HepG2 (cell line): ENCODE data around the gene PRTN3. TPM values are rescaled to one million over a fixed set of nuclear protein-coding genes. Genes with fewer than 3 reads are reported as not detected.
"Not testable (repeated sequence)": the region's sequence is repeated elsewhere in the genome, so short reads cannot be mapped to it uniquely, and the experiment has no call there.

Experiments
- ATAC-seq: fragments of 200-7000 bp; cut with Tn5 transposase; 3 replicates; pipeline ENCODE4 v1.9.1; 2020; ENCODE audit warnings: mild to moderate bottlenecking, moderate library complexity
- BruUV-seq: library from RNA; stranded (reverse); fragments of 400-500 nt; replicated peaks from 2 replicates; lab custom pipeline; 2021; lab: Mats Ljungman, UMichigan
- CTCF ChIA-PET: fragments of 300-600 bp; formaldehyde crosslinking; extraction: SDS; loops from one replicate; lab custom pipeline; 2021; ENCODE audit warnings: low total read pairs, inconsistent platforms, low intra/inter-chr PET ratio; lab: Yijun Ruan, JAX
- POLR2A ChIA-PET: fragments of 350-600 bp; sonication (Branson Sonifier 250); formaldehyde crosslinking; loops from one replicate; lab custom pipeline; 2020; ENCODE audit warnings: antibody characterized with exemption, inconsistent platforms; lab: Yijun Ruan, JAX
- DNase-seq: peaks from one replicate; pipeline ENCODE4 v3.0.0-alpha.2; 2015; ENCODE audit warnings: low spot score
- FAIRE-seq: peaks from 3 replicates; lab custom pipeline; 2011; peaks lifted over from hg19 to GRCh38; lab: Jason Lieb, UNC
- H2AFZ ChIP-seq: one replicate; pipeline ENCODE4 v1.6.1; 2011; ENCODE audit warnings: low read length, inconsistent platforms
- H3K27ac ChIP-seq: fragments of 300-600 bp; 3 replicates; pipeline ENCODE4 v1.8.0; 2011; ENCODE audit warnings: mixed run types, mild to moderate bottlenecking, mixed read lengths, low read length, inconsistent platforms; ENCODE audit not compliant: insufficient read depth; ENCODE audit errors: extremely low read length
- H3K27me3 ChIP-seq, 2 experiments: fragments of 200-600 bp in 1 of 2; 2 replicates in 1 of 2; 3 replicates in 1 of 2; pipeline versions ENCODE4 v1.6.0 to v1.8.0; 2011; ENCODE audit warnings: low read length in 2 of 2, mild to moderate bottlenecking in 2 of 2, moderate library complexity in 2 of 2, inconsistent platforms in 1 of 2; ENCODE audit not compliant: insufficient read depth in 2 of 2, control insufficient read depth in 1 of 2
- H3K36me3 ChIP-seq, 2 experiments: fragments of 200-600 bp in 1 of 2; replicated peaks in 1 of 2; 2 replicates in 1 of 2; 3 replicates in 1 of 2; pipeline versions ENCODE4 v1.5.1 to v1.8.0; 2011; ENCODE audit warnings: low read length in 2 of 2, inconsistent platforms in 1 of 2; ENCODE audit not compliant: insufficient read depth in 2 of 2, control insufficient read depth in 1 of 2
- H3K4me1 ChIP-seq: 2 replicates; pipeline ENCODE4 v1.5.1; 2012; ENCODE audit warnings: low read length, inconsistent platforms; ENCODE audit not compliant: insufficient read depth
- H3K4me2 ChIP-seq: 2 replicates; pipeline ENCODE4 v1.6.0; 2011; ENCODE audit warnings: low read depth, low read length, inconsistent platforms
- H3K4me3 ChIP-seq, 3 experiments: fragments of 200-600 bp in 1 of 3; sonication (generic), shearing (Covaris generic) in 1 of 3; replicated peaks in 1 of 3; 2 replicates each; pipeline ENCODE4 v1.5.1; 2011 to 2016; ENCODE audit warnings: low read length in 3 of 3, inconsistent platforms in 2 of 3, low read depth in 2 of 3, mild to moderate bottlenecking in 2 of 3, control low read depth in 1 of 3, mixed read lengths in 1 of 3; ENCODE audit not compliant: insufficient read depth in 1 of 3
- H3K79me2 ChIP-seq: one replicate; pipeline ENCODE4 v1.6.1; 2011; ENCODE audit warnings: low read length, inconsistent platforms; ENCODE audit not compliant: insufficient read depth
- H3K9ac ChIP-seq: 2 replicates; pipeline ENCODE4 v1.6.0; 2011; ENCODE audit warnings: mild to moderate bottlenecking, low read depth, low read length, inconsistent platforms; ENCODE audit not compliant: insufficient read depth
- H3K9me3 ChIP-seq: 2 replicates; pipeline ENCODE4 v1.5.1; 2012; ENCODE audit warnings: mild to moderate bottlenecking, low read length
- H4K20me1 ChIP-seq: 2 replicates; pipeline ENCODE4 v1.6.0; 2011; ENCODE audit warnings: inconsistent platforms, mild to moderate bottlenecking, low read length, moderate library complexity; ENCODE audit not compliant: insufficient read depth
- AKAP8 ChIP-seq: sonication (generic); formaldehyde crosslinking; IDR thresholded peaks from 2 replicates; pipeline ENCODE4 v1.5.1; 2020; ENCODE audit warnings: mild to moderate bottlenecking, missing genetic modification reagents
- GLI4 ChIP-seq: sonication (generic); formaldehyde crosslinking; IDR thresholded peaks from 2 replicates; pipeline ENCODE4 v1.5.1; 2020; ENCODE audit warnings: missing genetic modification reagents, mild to moderate bottlenecking, moderate library complexity, borderline replicate concordance
- GLMP ChIP-seq: sonication (generic); formaldehyde crosslinking; IDR thresholded peaks from 2 replicates; pipeline ENCODE4 v1.9.0; 2021; ENCODE audit warnings: missing genetic modification reagents, mild to moderate bottlenecking, borderline replicate concordance
- MYNN ChIP-seq: sonication (generic); formaldehyde crosslinking; IDR thresholded peaks from 2 replicates; pipeline ENCODE4 v1.4.0; 2020; ENCODE audit warnings: mild to moderate bottlenecking, low read depth, missing genetic modification reagents
- POLR2AphosphoS2 ChIP-seq: IDR thresholded peaks from 2 replicates; pipeline ENCODE4 v1.6.1; 2011; ENCODE audit warnings: low read depth, low read length, improper control_type of control experiment
- SP140L ChIP-seq: sonication (generic); formaldehyde crosslinking; IDR thresholded peaks from 2 replicates; pipeline ENCODE4 v1.4.0; 2020; ENCODE audit warnings: missing genetic modification reagents, borderline replicate concordance
- TARDBP ChIP-seq: sonication (generic); formaldehyde crosslinking; IDR thresholded peaks from 2 replicates; pipeline ENCODE4 v1.8.0; 2022; ENCODE audit warnings: mild to moderate bottlenecking, missing genetic modification reagents
- TCF7L2 ChIP-seq: IDR thresholded peaks from 2 replicates; pipeline ENCODE4 v1.6.1; 2011; ENCODE audit warnings: mild to moderate bottlenecking, low read depth, low read length, moderate library complexity
- TGIF2 ChIP-seq: IDR thresholded peaks from 2 replicates; pipeline ENCODE4 v1.6.1; 2016; ENCODE audit warnings: control low read depth, missing compliant biosample characterization
- TIGD3 ChIP-seq: sonication (generic); formaldehyde crosslinking; IDR thresholded peaks from 2 replicates; pipeline ENCODE4 v1.5.1; 2020; ENCODE audit warnings: mild to moderate bottlenecking, missing genetic modification reagents, borderline replicate concordance
- ZC3H13 ChIP-seq: sonication (generic); formaldehyde crosslinking; IDR thresholded peaks from 2 replicates; pipeline ENCODE4 v1.8.1; 2023; ENCODE audit warnings: mild to moderate bottlenecking, missing genetic modification reagents, moderate library complexity
- ZNF234 ChIP-seq: sonication (generic); formaldehyde crosslinking; conservative IDR thresholded peaks from 2 replicates; pipeline ENCODE4 v1.5.1; 2020; ENCODE audit warnings: mild to moderate bottlenecking, missing genetic modification reagents
- ZNF3 ChIP-seq: IDR thresholded peaks from 2 replicates; pipeline ENCODE4 v1.7.0; 2017; ENCODE audit warnings: inconsistent platforms
- ZNF770 ChIP-seq: sonication (generic); formaldehyde crosslinking; IDR thresholded peaks from 2 replicates; pipeline ENCODE4 v1.5.0; 2020; ENCODE audit warnings: mild to moderate bottlenecking, missing genetic modification reagents
- WGBS: methylation state at CpG from one replicate; pipeline ENCODE4 v1.1.6; 2017; ENCODE audit warnings: low lambda C conversion rate; 5-methylcytosine and 5-hydroxymethylcytosine counted together
- in situ Hi-C: cut with HindIII; loops from 2 replicates; pipeline ENCODE4 v1.10.0; 2017; ENCODE audit warnings: low pct_unique_long_range_greater_than_20kb; ENCODE audit not compliant: extremely low pct_ligation_motif_present
- intact Hi-C: fragments of 100-400 bp; cut with micrococcal nuclease; formaldehyde crosslinking; loops from one replicate; pipeline ENCODE4 v1.10.0; 2022; ENCODE audit not compliant: unreplicated experiment
- polyA plus RNA-seq, 8 experiments: library from polyadenylated mRNA; depleted of rRNA in 3 of 8; stranded (reverse) in 7 of 8; unstranded in 1 of 8; fragments of >200 nt; fragmentation: Illumina TruSeq in 4 of 8; extraction: Trizol in 4 of 8; gene quantifications; 2 replicates each; pipeline versions ENCODE4 v1.2.1 to v1.2.3, GENCODE V29; 2011 to 2016; ENCODE audit warnings: low read depth in 4 of 8, missing spikeins in 1 of 8, mixed read lengths in 1 of 8; ENCODE audit not compliant: insufficient read depth in 1 of 8
- total RNA-seq, 5 experiments: library from RNA; depleted of rRNA; stranded (reverse); fragments of >200 nt; fragmentation: Illumina TruSeq; extraction: Trizol; gene quantifications; 2 replicates each; pipeline ENCODE4 v1.2.3, GENCODE V29; 2016; ENCODE audit warnings: low read depth in 1 of 5

PRTN3 gene
- total and polyA plus RNA-seq, 2 of the 13 experiments (the other 11 are each of a cell fraction or from before 2014, with no cell fraction given): not detected

GRCh38 chr19:853614-854220 lies 12.9 kb downstream of the PRTN3 start:
- H3K9ac ChIP-seq, POLR2A ChIA-PET, FAIRE-seq, H4K20me1 ChIP-seq, ATAC-seq, H3K79me2 ChIP-seq, BruUV-seq, CTCF ChIA-PET, H3K4me3 ChIP-seq, intact Hi-C loops, DNase-seq, H3K27ac ChIP-seq, H3K4me2 ChIP-seq, H3K9me3 ChIP-seq, H3K36me3 ChIP-seq, H2AFZ ChIP-seq: not testable (repeated sequence)
- WGBS: 35% methylated on average over 10 of the region's 17 CpGs
- Histone ChIP-seq H3K27me3 (peaks cover 2 to 17% of the 10 kb centered on the region in 2 experiments; a peak in 4 of 5 replicates), H3K4me1 (peaks cover 14% of the 10 kb centered on the region)
- in situ Hi-C loops: loop anchor here (10.0 kb wide), 1 partner anchor 89 kb away; no protein-coding TSS in a partner anchor
- TF ChIP-seq ZNF3 (CRISPR knock-in tag) (peak; percentile 98), ZNF770 (peak; percentile 46; the same call in 1 of the 2 replicates)

GRCh38 chr19:854549-854948 lies 13.8 kb downstream of the PRTN3 start:
- ChIA-PET CTCF (no interaction called here), POLR2A (no interaction called here)
- H2AFZ ChIP-seq: no peak overlapping the region
- H3K9me3 ChIP-seq: no peaks in the 10 kb centered on the region
- H3K27me3 ChIP-seq: peaks cover 2 to 14% of the 10 kb centered on the region in 2 experiments; a peak in 4 of 5 replicates
- H3K9ac ChIP-seq: no peak overlapping the region
- WGBS: 62% methylated on average over 6 of the region's 6 CpGs
- no peaks in the 10 kb centered on the region for H3K79me2 ChIP-seq
- DNase-seq (no peak), ATAC-seq (no peak), FAIRE-seq (no peak)
- H3K4me2 ChIP-seq: no peak overlapping the region
- H4K20me1 ChIP-seq: no peaks in the 10 kb centered on the region
- in situ Hi-C loops (loop anchor here (10.0 kb wide), 1 partner anchor 90 kb away; no protein-coding TSS in a partner anchor), intact Hi-C loops (no loop called here)
- H3K4me3 ChIP-seq: no peak overlapping the region
- no peaks in the 10 kb centered on the region for H3K36me3 ChIP-seq
- BruUV-seq: no TSS peak
- peaks cover 23% of the 10 kb centered on the region for H3K4me1 ChIP-seq
- H3K27ac ChIP-seq: no peak overlapping the region
- TF ChIP-seq MYNN (CRISPR knock-in tag): no peak
- TF ChIP-seq TCF7L2: no peak
- TF ChIP-seq GLI4 (CRISPR knock-in tag): no peak
- TF ChIP-seq ZNF234: no peak
- TF ChIP-seq ZC3H13 (CRISPR knock-in tag): no peak
- no peak for TF ChIP-seq AKAP8 (CRISPR knock-in tag)
- TF ChIP-seq TGIF2 (CRISPR knock-in tag): no peak
- TF ChIP-seq SP140L (CRISPR knock-in tag): no peak
- TF ChIP-seq TIGD3 (CRISPR knock-in tag): no peak
- no peak for TF ChIP-seq GLMP
- no peak for TF ChIP-seq POLR2AphosphoS2
- TF ChIP-seq TARDBP (CRISPR knock-in tag): no peak
